ENCODE data around the gene ADORA2A. TPM values are rescaled to one million over a fixed set of nuclear protein-coding genes. Genes with fewer than 3 reads are reported as not detected.

ADORA2A gene
- total RNA-seq, 1 experiment from 2014 or later: 3.6 TPM

- Histone ChIP-seq H3K27me3 (ENCODE audit: insufficient read depth, low read length) (no peaks in the 10 kb centered on the region), H3K9me3 (ENCODE audit: control insufficient read depth in 1 of 2, insufficient read depth in 1 of 2, low read depth in 1 of 2, low read length in 2 of 2) (no peaks in the 10 kb centered on the region), H3K79me2 (ENCODE audit: insufficient read depth, low read length) (no peaks in the 10 kb centered on the region), H3K9ac (ENCODE audit: low read length) (no peak overlapping the region), H2AFZ (ENCODE audit: low read depth, low read length, poor library complexity, severe bottlenecking) (no peak overlapping the region), H3K4me3 (replicated peaks in 1 of 2; ENCODE audit: low read depth in 1 of 2, low read length in 2 of 2) (no peak overlapping the region), H4K20me1 (ENCODE audit: insufficient read depth) (no peaks in the 10 kb centered on the region), H3K9me2 (ENCODE audit: insufficient read depth) (no peaks in the 10 kb centered on the region), H3K4me2 (ENCODE audit: low read length) (no peak overlapping the region), H3K27ac (ENCODE audit: low read depth, low read length) (no peak overlapping the region), H3K4me1 (ENCODE audit: control insufficient read depth in 1 of 2, insufficient read depth in 2 of 2, low read length in 2 of 2) (peaks cover 12 to 14% of the 10 kb centered on the region in 2 experiments; a peak in 2 of 4 replicates), H3K36me3 (ENCODE audit: control insufficient read depth in 1 of 2, insufficient read depth in 2 of 2, low read length in 2 of 2) (no peaks in the 10 kb centered on the region)
- RAD21 ChIA-PET (ENCODE audit: low non-redundant PET in 1 of 2, low total read pairs in 2 of 2, uncharacterized antibody in 2 of 2, unreplicated experiment in 2 of 2): no interaction called here
- ATAC-seq (no peak), DNase-seq (ENCODE audit: low read depth, low spot score) (no peak)
- TF ChIP-seq EZH2 (IDR thresholded peaks at IDR 0.05) (no peak), CEBPB (IDR thresholded peaks at IDR 0.05; ENCODE audit: low read depth) (no peak), ZFX (IDR thresholded peaks at IDR 0.05) (no peak), CBX3 (IDR thresholded peaks at IDR 0.05; ENCODE audit: low read depth) (no peak), JUND (IDR thresholded peaks at IDR 0.05) (no peak), FOSL1 (IDR thresholded peaks at IDR 0.05; ENCODE audit: low read depth) (no peak), ELF1 (IDR thresholded peaks at IDR 0.05; ENCODE audit: borderline replicate concordance, low read depth) (no peak), SRF (IDR thresholded peaks at IDR 0.05; ENCODE audit: low read depth) (no peak), SP1 (IDR thresholded peaks at IDR 0.05; ENCODE audit: low read depth) (no peak), REST (IDR thresholded peaks at IDR 0.05; ENCODE audit: low read depth) (no peak), POLR2A (IDR thresholded peaks at IDR 0.05; ENCODE audit: borderline replicate concordance, extremely low read depth, insufficient read depth, insufficient read length) (no peak), ZBTB33 (IDR thresholded peaks at IDR 0.05; ENCODE audit: extremely low read depth, insufficient replicate concordance, low read length) (no peak), MAX (IDR thresholded peaks at IDR 0.05) (no peak), RAD21 (IDR thresholded peaks at IDR 0.05; ENCODE audit: low read depth) (no peak), CTCF (IDR thresholded peaks at IDR 0.05 in 2 of 3, conservative IDR thresholded peaks at IDR 0.05 in 1 of 3; ENCODE audit: borderline replicate concordance in 1 of 3, insufficient read depth in 1 of 3, low read depth in 2 of 3, low read length in 2 of 3) (no peak), ZNF274 (IDR thresholded peaks at IDR 0.05; ENCODE audit: low read depth, low read length) (no peak), EZH2phosphoT487 (IDR thresholded peaks at IDR 0.05; ENCODE audit: borderline replicate concordance) (no peak), YY1 (IDR thresholded peaks at IDR 0.05; ENCODE audit: extremely low read depth, insufficient replicate concordance, low read depth, low read length) (no peak), ATF3 (IDR thresholded peaks at IDR 0.05) (no peak)
- CTCF ChIA-PET: interaction anchor here (0.9 kb wide), 1 partner anchor 60 kb away, joined by 5 read pairs; no protein-coding TSS in a partner anchor
- POLR2A ChIA-PET: no interaction called here
- intact Hi-C loops (cut with micrococcal nuclease): no loop called here
- no TSS peak for BruUV-seq (replicated peaks)
These were observed 54.2 kb downstream of the ADORA2A start for GRCh38 chr22:24481641-24482040.
